GM21528 (cell line): Measurements from ENCODE around the gene ACBD7.

Source experiments
- ATAC-seq: cut with Tn5 transposase; IDR thresholded peaks from one replicate; pipeline ENCODE4 v1.9.1; 2021; ENCODE audit warnings: mild to moderate bottlenecking, moderate library complexity; ENCODE audit not compliant: unreplicated experiment, low FRiP score

The ACBD7 gene

GRCh38 chr10:15092855-15093408, 4.4 kb upstream of the ACBD7 start:
- ATAC-seq, result no peak

GRCh38 chr10:15091418-15091817, 2.8 kb upstream of the ACBD7 start:
- no peak for ATAC-seq

DNA sequence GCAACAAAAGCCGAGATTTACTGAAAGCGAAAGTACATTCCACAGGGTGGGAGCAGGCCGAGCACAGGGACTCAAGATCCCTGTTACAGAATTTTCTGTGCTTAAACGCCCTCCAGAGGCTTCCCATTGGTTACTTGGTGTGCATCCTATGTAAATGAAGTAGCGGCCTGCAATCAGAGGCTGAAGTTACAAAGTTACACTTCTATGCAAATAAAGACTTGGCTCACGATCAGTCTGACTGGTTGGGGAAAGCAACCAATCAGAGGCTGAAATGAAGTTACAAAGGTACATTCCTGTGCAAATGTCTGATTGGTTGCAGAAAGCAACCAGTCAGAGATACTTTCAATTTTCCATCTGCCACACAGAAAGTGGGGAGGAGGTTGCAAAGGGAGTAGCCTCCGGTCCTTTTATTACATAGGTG, 4.1 kb downstream of the ACBD7 start:
- no peak for ATAC-seq

DNA sequence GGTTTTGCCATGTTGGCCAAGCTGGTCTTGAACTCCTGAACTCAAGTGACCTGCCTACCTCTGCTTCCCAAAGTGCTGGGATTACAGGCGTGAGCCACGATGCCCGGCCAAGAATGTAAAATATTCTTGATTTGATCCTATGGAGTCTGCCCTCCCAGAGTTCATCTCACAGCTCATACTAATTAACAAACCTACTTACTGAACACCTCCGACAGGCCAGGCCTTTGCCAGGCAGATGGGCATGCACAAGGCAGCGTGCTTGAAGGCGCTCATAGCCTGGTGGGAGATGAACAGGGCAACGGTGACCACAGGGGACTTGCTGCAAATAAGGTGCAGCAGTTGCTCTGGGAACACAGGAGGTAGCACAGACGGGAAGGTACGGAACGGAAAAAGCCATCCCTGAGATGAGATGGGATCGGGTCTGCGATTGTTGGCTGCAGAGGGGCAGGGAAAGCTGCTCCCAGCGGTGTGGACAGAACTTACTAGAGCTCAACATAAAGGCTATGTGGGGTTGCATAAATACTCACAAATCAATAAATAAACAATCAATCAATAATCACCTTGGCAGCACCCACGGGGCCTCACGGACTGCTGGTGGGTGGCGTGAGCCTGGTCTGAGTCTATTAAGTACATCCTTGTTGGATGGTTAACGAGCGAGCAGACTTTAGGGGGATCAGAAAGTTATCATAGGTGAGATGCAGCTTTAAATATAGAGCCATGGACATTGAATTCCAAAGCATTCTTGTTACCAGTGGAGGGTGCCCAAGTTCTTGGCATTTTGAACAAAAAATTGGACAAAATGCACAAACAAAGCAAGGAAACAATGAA, 4.7 kb downstream of the ACBD7 start:
- no peak for ATAC-seq

DNA sequence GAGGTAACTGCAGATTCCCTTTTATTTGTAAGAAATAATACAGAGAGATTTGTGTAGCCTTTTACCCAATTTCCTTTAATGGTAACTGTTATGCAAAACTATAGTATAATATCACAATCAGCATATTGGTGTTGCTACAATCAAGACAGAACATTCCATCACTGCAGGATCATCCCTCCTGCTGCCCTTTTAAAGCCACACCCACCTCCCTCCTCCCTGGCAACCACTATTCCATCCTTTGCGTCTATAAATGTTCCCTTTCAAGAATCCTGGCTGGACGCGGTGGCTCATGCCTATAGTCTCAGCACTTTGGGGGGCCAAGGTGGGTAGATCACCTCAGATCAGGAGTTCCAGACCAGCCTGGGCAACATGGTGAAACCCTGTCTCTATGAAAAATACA, 13.2 kb downstream of the ACBD7 start:
- ATAC-seq, result no peak

GRCh38 chr10:15072358-15072757, 16.2 kb downstream of the ACBD7 start:
- ATAC-seq, result no peak

- no peak for ATAC-seq
Measured at GRCh38 chr10:15069230-15069629, 19.3 kb downstream of the ACBD7 start.

DNA sequence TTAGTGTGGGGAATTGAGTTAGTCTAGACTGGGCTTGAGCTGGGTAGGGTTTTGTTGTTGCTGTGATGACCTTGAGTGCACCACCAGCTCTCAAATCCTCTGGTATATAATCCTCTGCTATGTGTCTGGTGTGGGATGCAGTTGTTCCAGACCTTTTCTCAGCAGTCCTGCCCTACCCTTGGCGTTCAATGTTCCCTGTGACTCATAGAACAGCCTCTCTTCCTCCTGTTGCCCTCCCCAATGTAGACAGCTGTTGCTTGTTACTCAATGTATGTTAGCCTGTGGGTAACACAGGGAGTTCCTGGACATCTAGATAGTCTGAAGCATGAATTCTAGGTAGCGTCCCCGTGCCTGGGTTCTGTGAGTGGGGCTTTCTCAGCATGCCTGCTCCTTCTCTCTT, 19.8 kb downstream of the ACBD7 start:
- ATAC-seq, result no peak

DNA sequence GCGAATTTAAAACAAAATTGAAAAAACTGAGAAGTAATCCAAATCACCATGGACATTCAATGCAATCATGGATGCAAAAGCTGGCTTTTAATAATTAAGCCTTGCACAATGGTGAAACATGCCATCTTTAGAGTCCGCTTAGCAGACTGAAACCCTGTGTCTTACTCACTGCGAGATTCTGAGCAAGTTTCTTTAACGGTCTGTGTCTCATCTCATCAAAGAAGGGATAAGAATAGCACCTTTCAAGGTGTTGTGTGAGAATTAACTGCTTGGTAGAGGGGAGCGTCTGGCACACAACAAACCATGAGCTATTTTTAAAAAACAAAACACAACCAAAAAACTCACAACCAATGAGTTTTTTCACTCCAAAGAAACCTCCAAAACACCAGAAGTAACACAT, 21.4 kb downstream of the ACBD7 start:
- no peak for ATAC-seq

DNA sequence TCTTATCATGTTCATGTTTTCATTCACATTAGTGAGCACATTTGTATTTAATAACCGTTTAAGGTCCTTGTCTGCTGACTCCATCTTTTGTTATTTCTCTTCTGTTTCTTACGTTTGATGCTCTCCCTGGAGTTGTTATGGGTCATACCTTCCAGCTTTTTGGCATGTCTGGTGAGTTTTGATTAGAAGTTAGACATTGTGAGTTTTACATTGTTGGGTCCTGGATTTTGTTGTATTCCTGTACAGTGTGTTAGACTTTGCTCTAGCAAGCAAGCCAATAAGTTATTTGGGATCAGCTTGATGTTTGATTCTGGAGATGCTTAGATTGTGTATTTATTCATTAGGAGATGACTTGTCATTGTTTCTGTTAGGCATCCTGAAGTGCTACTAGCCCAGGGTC, 27.9 kb downstream of the ACBD7 start:
- no peak for ATAC-seq

- ATAC-seq, result no peak
Measured at GRCh38 chr10:15059914-15060313, 28.7 kb downstream of the ACBD7 start.

- no peak for ATAC-seq
Measured at GRCh38 chr10:15058689-15059088, 29.9 kb downstream of the ACBD7 start.

DNA sequence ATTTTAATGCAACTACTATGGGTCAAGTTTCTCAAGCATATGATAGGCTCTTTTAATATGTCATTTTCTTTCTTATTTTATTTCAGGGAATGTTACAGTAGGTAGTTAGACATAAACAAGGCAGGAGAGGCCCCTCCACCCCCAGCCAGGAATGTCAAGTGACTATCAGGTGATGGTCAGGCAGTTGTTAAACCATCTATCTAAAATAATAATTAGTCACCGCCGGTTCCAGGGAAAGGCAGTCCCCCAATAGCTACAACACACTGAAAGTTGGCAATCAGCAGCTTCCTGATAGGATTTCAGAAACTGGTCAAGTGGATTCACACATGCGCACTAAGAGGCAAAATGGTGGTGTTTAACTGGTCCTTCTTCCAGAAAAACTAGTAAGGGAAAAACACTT, 35.5 kb downstream of the ACBD7 start:
- no peak for ATAC-seq

- no peak for ATAC-seq
Measured at GRCh38 chr10:15052121-15052520, 36.5 kb downstream of the ACBD7 start.

DNA sequence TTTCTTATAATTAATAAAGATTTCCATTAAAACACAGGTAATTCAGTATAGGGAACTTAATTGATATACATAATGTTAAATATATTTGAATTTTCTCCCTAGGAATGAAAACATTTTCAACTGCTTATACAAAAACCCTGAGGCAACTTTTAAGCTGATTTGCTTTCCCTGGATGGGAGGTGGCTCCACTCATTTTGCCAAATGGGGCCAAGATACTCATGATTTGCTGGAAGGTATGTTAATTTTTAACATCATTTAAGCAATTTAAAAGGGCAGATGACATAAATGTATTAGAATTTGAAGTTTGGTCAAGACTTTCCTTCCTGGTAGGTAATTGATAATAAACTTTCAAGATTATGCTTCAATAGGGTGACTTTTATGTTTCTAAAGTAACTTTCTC, 39.0 kb downstream of the ACBD7 start:
- ATAC-seq, result no peak

DNA sequence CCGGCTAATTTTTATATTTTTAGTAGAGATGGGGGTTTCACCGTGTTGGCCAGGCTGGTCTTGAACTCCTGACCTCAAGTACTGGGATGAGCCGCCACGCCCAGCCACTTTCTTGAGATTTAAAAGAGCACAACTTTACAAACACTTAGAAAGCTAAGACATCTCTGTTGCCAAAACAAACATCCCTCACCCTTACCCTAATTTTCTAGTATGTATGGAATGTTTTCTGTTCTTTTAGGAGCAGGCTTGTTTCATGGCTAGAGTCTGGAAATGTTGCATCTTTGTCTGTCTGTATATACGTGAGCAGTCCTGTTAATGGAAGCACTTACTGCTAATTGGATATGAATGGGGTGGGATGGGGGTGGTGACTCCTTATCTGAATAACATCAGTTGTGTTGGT, 42.0 kb downstream of the ACBD7 start:
- ATAC-seq, result no peak

- ATAC-seq, result no peak
Measured at GRCh38 chr10:15045380-15045779, 43.2 kb downstream of the ACBD7 start.

DNA sequence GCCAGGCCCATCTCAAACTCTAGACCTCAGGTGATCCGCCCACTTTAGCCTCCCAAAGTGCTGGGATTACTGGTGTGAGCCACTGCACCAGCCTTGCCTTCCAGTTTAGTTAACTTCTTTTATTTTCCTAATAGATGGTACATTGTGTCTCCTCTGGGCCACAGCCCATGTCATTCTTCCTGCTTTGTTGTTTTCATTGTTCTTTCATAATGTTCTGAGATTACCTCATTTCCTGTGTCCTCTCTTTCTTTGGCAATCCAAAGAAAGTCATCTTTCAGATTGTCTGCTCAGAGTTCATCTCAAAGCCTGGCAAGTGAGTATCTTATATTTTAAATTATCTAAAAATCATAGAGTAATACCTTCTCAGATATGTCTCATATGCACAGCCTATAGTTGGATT, 44.9 kb downstream of the ACBD7 start, which contains the start of gene OLAH:
OLAH (plus strand) TSS at position 270 of the 400 bp plus-strand sequence. CDS start 3,346 bp downstream, outside the sequence.
- no peak for ATAC-seq

DNA sequence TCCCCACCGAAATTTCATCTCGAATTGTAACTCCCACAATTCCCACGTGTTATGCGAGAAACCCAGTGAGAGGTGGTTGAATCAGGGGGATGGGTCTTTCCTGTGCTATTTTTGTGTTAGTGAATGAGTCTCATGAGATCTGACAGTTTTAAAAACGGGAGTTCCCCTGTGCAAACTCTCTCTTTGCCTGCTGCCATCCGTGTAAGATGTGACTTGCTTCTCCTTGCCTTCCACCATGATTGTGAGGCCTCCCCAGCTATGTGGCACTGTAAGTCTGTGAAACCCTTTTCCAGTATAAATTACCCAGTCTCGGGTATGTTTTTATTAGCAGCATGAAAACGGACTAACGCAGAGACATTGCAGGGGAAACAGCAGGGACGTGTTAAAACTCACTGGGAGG, 50.2 kb downstream of the ACBD7 start:
- no peak for ATAC-seq

GRCh38 chr10:15037691-15038090, 50.9 kb downstream of the ACBD7 start:
- no peak for ATAC-seq

- no peak for ATAC-seq
Measured at GRCh38 chr10:15035385-15036301, 52.9 kb downstream of the ACBD7 start.
